NCI-H146 treated with DMSO at 0.1 percent for 48 hours (cell line): ENCODE results near the gene TMEM150C.

ENCODE experiments used
- DNase-seq: peaks from one replicate; lab custom pipeline; 2025; ENCODE audit not compliant: unreplicated experiment; lab: John Stamatoyannopoulos, UW

The TMEM150C gene

DNA sequence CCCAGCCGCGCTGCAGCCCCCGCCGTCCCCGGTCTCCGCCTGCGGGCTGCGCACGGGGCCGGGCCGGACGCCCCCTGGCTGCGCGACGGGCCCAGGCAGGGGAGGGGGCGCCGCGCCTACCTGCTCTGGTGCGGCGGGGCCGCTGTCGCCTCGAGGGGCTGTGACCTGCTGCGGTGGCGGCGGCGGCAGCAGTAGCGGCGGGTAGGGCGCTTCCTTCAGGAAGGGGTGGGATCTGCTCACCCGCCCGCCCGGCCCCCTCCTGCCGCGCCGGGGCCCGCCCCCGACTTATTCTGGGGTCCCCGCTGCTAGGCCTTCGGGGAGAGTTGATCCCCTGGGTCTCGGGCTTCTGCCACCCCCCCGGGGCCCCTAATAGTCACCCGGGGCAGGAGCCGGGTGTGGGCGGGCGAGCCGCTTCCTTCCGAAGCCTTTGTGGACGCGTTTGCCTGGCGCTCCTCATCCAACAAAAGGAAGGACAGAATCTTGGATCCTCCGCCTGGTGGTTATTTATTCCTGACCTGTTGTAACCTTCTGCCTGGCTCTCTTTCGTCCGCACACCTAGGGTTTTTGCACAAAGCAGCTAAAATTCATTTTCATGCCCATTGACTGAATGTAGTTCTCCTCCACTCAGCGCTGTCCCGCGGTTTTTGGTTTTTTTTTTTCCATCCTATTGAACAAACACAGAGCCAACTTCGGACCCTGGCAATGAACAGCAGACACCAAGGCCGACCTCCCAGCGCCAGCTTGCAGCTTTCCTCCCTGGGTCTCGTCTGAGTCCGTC is at the start of gene TMEM150C:
Gene TMEM150C, minus strand, starts transcription at position 203 of the 778 bp plus-strand sequence. CDS start 57,331 bp downstream, outside the sequence.
- peak; percentile 57 for DNase-seq

DNA sequence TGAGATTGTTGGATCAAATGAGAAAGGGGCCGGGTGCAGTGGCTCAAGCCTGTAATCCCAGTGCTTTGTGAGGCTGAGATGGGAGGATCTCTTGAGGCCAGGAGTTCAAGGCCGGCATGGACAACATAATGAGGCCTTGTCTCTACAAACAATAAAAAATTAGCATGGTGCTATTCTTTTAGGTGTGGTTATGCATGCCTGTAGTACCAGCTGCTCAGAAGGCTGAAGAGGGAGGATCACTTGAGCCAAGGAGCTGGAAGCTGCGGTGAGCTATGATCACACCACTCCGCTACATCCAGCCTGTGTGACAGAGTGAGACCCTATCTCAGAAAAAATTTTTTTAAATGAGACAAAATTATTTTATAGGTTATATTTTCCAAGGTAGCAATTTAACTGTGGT is 49.7 kb upstream of the TMEM150C start:
- peak; percentile 3 for DNase-seq

DNA sequence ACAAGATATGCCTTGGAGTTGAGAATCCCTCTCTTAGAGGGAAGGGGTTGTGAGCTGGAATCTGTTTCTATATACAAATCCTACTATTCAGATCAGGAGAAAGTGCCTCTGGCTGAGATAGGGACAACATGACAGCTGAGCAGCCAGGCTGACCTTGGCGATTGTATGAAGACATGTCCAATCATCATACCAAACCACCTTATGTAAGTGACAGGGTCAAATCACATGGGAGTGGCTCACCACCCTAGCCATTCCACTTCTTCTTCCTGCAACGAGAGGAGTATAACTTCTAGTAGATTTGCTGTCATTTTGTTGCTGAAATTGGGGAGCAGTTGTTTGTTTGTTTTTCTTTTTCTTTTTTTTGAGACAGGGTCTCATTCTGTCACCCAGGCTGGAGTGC is 48.3 kb upstream of the TMEM150C start:
- no peak for DNase-seq

DNA sequence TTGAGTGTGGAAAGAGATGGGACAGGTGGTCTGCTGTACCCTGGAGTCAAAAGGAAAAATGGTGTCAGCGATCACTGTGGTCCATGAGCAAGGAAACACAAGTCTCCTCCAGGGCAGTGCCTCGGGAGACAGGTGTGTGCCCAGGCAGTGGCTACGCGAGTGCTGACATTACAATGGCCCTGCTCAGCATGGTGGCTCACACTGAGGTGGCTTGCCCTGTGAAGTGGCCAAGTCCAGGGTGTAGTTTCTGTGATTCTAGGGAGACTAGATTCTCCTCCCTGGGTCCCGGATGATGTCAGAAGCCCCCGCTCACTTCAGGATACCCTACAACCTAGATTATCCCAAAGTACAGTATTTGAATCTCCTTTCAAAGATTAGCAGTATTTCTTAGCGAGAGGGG is 44.8 kb upstream of the TMEM150C start:
- no peak for DNase-seq

DNA sequence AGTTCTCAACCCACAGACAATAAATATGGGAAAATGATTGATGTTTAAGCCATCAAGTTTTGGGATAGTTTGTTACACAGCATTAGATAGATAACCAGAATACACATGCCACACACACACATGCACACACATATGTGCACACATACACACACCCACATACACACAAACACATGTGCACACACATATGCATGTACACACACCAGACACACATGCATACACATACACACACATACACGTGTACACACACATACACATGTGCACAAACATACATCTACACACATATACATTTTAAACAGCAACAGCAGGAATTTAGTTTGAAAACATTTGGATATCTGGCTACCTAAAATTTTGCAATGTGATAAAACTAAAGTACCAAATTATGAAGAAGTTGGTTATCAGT is 42.7 kb upstream of the TMEM150C start:
- DNase-seq: no peak

DNA sequence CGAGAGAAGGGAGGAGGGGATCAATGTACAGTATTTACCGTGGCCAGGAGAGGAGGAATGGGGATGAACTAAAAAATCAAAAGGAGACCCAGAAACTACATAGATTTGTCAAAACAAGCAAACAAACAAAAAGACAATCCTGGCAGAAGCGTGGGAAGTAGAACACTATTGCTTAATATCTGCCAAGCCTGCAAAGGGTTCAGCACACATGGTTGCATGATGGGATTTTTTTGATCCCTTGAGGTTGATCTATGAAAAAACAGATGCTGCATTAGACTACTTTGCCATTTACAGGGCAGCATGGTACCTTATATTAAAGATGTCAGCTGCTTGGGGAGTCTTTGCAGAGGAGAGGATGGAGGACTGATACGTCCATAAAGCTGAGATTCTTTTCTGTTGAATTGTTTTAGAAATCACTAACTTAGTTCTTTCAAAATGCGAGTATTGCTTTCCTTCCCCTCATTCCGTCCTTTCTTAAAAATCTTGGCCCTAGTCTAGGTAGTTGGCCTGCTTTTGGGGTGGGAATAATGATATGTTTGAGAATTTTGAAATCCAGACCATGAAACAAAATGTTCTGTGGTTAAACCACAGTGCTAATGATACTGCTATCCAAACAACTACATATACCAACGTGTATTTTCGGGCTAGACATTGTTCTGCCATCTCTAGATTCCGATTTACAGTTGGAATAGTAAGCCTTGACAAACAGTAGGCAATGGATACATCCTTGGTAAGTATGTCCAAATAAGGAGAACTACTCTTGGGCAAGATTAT is 39.6 kb upstream of the TMEM150C start:
- DNase-seq: no peak

DNA sequence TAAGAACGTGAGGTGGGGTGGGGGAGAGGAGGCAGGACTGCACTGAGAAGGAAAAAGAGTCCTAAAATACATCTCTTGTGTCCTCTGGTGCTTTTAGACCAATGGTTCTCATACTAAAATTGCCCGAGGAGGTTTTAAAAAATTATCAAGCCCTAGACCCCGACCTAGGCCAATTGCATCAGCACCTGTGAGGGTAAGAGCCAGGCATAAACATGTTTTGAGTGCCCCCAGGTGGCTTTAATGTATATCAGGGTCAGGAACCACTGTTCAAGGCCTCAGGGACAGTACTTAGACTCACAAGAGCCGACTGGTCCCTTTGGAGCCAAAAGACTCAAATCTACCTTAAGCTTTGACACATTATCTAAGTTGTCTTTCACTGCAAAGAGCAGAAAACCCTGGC is 37.5 kb upstream of the TMEM150C start:
- DNase-seq: peak; percentile 67

DNA sequence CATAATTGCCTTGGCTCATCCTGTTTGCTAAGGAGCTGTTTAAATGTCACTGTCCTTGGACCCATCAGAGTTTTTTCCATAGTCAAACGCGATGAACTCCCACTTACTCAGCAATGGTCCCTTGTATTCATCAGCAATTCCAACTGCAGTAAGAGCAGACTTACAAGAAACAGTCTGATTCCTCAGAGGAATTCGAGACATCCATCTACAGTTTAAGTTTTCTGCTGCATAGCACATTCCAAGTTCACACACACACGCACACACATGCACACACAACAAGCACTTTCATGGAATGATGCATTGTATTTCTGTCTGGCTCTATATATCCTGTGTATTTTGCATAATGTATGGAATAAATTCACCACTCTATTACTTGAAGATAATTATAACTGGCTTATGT is 32.7 kb upstream of the TMEM150C start:
- DNase-seq: no peak

DNA sequence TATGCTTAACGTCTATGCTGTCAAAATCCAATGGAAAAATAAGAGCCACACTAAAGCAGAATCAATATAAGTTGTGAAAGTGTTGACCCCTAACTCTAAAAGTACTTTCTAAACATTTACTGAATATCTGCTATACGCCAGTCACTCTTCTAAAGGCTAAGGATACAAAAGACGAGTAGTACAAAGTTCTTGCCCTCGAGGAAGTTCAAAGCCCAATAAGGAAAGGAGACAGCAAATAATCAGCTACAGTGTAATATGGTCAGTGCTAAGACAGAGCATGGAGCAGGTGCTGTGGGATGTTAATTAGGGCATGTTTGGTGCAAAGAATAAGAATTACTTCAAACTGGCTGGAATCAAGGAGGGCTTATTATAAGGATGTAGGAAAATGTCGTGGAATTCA is 31.6 kb upstream of the TMEM150C start:
- DNase-seq: no peak

DNA sequence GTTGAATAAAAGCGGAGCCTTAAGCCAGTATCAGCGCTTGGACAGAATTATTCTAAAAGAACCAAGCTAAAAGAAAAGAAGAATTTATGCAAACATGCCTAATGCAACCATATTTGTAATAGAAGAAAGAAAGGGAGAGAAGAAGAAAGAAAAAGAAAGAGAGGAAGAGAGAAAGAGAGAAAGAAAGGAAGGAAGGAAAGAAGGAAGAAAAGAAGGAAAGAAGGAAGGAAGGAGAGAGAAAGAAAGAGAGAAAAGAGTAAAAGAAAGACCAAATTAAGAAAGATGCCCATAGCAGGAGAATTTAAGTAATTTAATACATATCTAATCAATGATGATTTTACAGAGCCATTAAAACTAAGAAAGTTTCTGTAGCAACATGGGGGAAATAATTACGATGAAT is 30.9 kb upstream of the TMEM150C start:
- no peak for DNase-seq

DNA sequence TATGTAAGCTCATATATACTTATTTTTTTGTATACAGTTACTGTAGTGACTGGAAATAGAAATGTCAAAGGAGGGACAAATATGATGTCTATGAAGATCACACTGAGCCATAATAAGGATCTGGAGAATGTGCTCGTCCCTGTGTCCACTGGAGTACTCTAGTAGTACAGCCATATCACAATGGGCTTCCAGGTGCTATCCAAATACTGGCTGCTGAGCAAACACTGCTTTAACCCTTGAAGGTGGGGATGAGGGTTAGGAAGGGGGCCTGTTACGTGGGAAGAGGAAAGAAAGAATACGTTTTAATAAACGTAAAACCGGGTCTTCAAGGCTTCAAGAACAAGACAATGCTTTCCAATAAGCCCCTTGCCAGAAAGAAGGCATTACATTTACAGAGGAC is 29.8 kb upstream of the TMEM150C start:
- peak; percentile 72 for DNase-seq

DNA sequence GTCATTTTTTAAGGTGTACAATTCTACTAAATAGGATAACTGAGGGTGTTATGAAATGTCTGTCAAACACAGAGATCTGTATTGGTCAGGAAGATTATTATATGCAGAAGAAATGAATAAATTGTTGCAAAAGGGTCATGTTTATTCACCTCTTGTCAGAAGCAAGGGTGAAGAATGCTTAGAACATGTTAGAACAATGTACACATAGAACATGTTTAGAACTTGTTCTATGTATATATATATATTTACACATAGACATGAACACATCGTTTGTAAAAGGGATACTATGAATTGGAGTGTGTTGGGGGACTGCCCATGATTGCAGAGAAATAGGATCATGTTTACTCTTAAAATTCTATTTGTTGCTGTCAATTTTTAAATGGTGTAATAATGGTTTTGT is 28.0 kb upstream of the TMEM150C start:
- no peak for DNase-seq

DNA sequence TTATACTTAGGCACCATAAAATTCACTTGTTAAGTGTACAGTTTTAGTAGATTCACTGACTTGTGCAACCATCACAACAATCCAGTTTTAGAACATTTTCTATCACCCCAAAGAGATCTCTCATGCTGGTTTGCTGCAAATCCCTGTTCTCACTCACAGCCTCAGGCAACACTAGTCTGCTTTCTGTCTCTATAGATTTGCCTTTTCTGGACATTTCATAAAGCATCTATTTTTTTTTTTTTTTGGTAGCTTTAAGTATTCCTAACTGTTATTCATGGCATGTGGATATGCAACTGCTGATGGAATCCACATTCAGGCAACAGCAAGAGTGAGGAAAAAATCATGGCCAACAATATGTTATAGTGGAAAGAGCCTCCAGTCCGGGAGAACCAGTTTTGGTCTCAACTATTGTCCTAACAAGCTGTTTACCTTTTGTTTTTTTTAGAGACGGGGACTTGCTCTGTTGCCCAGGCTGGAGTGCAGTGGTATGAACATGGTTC is 27.0 kb upstream of the TMEM150C start:
- no peak for DNase-seq

DNA sequence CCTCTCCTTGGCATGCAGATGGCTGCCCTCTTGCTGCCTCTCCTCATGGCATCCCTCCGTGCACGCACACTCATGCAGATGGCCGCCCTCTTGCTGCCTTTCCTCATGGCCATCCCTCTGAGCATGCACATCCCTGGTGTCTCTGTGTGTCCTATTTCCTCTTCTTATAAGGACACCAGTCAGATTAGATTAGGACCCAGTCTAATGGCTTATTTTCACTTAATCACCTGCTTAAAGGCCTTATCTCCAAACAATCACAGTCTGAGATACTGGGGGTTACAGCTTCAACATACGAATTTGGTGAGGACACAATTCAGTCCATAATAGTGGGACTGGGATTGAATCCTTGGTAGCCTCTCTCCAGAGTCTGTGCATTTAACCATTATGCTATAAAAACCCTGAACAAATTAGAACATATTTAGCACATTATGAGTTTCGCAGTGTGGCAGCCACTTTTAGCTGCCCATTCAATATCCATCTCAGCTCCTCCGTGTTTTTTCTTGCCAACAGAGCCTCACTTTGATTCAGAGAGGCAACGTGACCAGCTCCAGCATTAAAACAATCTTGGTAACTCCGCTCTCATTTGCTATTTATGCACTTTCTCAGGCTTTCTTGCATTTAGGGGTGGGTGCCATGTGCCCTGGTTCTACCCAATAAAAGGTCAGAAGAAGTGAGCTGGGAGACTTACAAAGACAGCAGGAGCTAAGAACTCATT is 26.2 kb upstream of the TMEM150C start:
- no peak for DNase-seq

DNA sequence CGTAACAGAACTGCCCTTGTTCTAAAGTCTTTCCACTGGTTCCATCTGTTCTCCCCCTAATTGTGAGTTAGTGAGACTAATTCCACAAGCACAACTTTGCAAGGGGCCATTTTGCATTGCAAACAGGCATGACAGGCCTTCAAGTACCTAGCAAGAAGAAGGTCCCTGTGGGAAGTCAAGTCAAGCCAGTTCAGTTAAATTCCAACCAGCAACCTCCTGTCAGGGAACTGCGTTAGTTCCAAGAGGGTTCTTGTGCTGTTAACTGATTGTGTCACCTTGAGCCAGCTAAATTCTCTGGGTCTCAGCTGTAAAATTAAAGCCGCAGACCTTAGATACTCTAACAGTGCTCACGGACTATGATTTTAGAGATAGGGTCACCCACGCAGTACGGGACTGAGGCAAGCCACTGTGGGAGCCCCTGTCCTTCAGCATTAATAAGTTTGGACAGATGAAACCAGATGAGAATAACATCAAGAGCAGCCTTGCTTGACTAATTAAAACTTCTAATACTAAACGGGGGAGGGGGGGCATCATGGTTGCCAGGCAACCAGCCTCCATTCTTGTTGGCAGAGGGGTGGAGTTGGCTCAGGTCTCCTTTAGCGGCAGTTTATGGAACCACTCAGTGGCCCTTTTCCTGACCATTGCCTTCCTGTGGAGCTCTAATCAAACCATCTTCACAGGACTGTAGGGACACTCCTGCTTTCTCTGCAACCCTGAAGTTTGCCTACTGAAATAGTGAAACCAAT is 24.1 kb upstream of the TMEM150C start:
- no peak for DNase-seq

DNA sequence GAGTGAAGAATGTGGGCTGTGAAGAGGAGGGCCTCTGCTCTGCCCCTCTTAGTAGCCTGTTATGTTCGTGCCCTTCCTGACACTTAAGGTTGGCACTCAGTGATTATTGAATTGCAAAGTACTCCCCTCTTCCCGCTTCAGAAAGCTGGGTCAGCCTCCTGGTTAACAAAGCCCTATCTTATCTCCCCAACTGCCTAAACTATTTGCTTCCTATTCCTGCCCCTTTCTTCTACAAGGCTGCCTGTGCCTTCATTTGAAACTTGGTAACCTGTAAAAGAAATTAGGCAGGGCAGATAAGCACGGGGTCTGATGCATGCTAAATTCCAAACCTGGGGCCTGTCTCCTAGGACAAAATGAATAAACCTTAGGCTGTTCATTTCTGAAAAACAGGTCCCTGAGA is 23.1 kb upstream of the TMEM150C start:
- DNase-seq: no peak

DNA sequence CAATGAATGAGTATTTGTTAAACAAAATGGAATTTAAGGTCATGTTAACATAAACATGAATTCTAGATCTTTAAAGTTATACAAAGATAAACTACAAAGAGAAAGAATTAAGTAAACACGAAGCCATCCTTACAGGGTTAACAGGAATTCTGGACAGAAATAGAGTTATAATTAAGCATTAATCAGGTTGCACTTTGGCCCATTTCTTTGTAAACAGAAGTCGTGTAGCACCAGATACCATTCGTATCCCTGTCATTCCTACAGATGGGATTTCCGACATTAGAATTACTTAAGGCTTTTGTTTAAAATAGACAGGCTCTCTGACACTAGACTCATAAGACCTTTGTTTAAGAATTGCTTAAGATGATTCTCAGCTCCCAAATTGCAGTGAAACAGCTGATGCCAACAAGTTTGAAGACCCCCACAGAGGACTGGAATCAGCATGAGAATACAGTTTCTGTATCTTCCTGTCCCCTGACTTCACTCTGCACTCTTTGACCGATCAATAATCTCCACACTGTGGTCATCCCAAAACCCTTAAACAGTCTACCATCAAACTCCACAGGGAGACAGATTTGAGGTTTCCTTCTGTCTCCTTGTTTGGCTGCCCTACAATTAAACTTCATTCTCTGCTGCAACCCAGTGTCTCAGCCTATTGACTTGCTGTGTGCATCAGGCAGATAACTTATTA is 22.3 kb upstream of the TMEM150C start:
- DNase-seq: no peak

DNA sequence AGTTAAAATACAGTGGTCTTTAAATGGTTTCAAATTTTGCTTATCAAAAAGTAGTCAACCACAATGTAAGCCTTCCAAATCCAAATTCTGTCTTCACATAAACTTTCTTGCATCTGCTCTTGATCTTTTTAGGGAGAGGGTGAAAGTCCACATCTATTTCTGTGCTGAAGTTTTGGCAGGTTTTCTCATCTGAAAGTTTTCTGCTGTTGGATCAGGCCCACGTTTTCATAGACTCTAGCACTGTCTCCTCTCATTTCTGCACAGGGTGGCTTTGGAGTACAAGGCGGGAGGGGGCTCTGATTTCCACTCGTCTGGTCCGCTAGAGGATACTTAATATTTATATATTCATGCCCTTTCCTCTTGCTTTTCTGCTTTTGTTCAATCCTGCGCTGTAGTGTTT is 18.1 kb upstream of the TMEM150C start:
- no peak for DNase-seq

DNA sequence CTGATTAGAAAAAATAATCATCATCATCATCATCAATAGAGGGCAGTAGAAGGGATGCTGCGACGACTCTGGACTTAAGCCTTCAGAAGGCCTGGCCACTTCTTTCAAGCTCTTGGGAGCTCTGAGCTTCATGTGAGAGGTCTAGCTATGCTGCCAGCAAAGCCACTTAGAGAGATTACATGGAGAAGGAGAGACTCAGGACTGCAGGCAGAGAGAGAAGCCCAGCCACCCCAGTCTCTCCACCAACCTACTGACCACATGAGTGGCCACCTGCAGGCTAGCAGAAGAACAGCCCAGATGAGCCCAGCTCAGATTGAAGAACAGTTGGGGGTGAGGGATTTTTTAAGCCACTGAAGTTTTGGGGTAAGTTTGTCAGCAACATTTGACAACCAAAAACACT is 17.1 kb upstream of the TMEM150C start:
- no peak for DNase-seq

DNA sequence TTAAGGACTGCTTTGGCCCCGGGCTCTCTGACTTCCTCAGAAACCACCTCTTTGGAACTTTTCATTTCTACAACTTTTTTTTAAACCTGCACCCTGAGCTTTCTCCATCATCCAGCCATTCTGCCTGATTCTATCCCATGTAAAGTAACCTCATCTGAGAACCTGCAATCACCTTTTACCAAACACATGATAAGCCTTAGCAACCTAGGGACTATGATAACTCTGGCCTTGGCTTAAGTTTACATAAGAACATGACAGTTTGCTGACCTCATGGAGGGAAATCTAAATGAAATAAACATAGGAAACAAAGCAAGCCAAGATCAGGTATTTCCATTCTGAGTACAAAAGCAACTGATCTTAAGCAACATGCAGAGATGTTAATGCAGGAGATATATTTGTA is 15.7 kb upstream of the TMEM150C start:
- DNase-seq: no peak
